Ovary (tissue), 3 donors: Measurements from ENCODE around the gene STK11IP.

Experiments
- CTCF ChIP-seq, 3 donors: fragments of 450-650 bp in 2 of 3; fragments of 200-600 bp in 1 of 3; IDR thresholded peaks; one replicate each; pipeline versions ENCODE4 v1.5.1 to v1.8.0; 2016 to 2022; ENCODE audit warnings: antibody characterized with exemption in 3 of 3, mild to moderate bottlenecking in 1 of 3
- EP300 ChIP-seq: sonication (generic); formaldehyde crosslinking; IDR thresholded peaks from one replicate; pipeline ENCODE4 v1.6.1; 2017; ENCODE audit warnings: antibody characterized with exemption
- donor health status: DM: no; HTN: no; CAD: no.

- TF ChIP-seq CTCF (IDR thresholded peaks at IDR 0.05): no peak
- no peak for TF ChIP-seq EP300
Observed at GRCh38 chr2:219592736-219593135, 4.9 kb upstream of the STK11IP start.
